Measurements from ENCODE around the gene CFAP77.

GRCh38 chr9:132415181-132415580 is 5.2 kb downstream of the CFAP77 start:
- TF ChIP-seq CTCF (IDR thresholded peaks at IDR 0.05) (no peak), POLR2A (IDR thresholded peaks at IDR 0.05) (no peak)
